H4 (cell line): Measurements from ENCODE around the gene TMEM30B. TPM values are rescaled to one million over a fixed set of nuclear protein-coding genes. Genes with fewer than 3 reads are reported as not detected.

Experiments
- DNase-seq: peaks from one replicate; pipeline ENCODE4 v3.0.0-alpha.2; 2015; ENCODE audit warnings: low spot score
- total RNA-seq: library from RNA; depleted of rRNA; stranded (reverse); fragments of >200 nt; shearing (Covaris generic); gene quantifications from 2 replicates; pipeline ENCODE4 v1.2.3, GENCODE V29; 2014; rRNA removed

The TMEM30B gene
- total RNA-seq, 1 experiment from 2014 or later: not detected

GRCh38 chr14:61238611-61239245 lies 42.4 kb downstream of the TMEM30B start:
- DNase-seq: no peak

DNA sequence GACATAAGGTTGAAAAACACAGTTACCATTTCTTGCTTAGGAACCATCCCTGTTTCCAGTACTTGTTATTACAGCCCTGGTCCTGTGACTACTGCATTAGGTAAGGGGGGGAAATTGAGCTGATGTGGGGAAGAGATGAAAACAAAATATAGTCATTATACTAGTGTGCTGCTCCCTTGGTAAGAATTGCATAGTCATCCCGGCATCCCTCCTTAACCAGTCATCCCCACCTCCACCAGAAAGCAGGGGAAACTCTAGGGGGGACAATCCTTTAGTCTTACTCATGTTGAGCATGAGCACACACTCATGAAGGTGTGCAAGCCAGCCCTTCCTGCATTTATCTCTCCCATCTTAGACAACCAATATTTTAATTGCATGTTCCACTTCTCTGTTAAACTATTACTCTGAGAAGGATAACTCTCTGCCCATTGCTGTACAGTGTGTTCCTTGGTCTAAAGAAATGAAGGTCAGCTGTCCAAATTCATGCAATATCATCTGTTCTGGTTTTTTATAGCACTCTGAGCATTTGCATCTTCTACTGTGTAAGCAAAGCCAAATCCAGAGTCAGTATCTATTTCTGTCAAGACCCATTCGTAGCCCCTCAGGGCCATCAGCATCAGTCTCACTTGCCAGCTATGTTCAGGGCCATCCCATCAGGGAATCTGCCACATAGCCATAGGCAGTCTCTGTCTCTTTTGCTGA lies 46.8 kb downstream of the TMEM30B start:
- DNase-seq: no peak

DNA sequence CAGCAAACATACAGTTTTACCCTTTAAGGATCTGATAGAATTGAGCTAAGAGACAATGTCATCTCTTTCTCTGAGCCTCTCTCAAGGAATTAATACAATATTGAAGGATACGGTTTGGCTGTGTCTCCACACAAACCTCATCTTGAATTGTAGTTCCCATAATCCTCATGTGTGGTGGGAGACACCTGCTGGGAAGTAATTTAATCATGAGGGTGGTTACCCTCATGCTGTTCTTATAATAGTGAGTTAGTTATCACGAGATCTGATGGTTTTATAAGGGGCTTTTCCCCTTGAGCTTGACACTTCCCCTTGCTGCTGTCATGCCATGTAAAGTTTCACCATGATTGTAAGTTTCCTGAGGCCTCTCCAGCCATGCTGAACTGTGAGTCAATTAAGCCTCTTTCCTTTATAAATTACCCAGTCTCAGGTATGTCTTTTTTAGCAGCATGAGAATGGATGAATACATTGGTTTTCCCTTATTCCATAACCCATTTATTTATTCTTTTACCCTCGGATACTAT lies 47.6 kb downstream of the TMEM30B start:
- DNase-seq: no peak

GRCh38 chr14:61231810-61232209 lies 49.3 kb downstream of the TMEM30B start:
- DNase-seq: no peak

DNA sequence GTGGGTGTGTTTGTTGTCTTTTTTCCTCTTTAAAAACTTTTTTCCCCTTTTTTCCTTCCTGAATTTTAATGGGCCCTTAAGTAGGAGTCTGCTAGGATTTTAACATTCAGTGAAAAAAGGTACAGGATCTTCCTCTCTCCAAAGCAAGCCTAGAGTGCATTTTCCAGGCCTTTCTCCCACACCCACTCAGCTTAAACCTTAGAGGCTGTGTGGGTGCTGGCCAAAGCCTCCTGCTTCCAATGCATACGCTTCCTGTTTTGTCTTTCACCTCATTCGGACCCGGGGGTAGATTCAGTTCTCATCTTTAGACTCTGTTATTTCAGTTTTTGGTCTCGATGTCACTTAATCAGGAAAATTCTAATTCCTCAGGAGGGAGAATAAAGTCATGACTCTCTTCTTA lies 51.2 kb downstream of the TMEM30B start:
- no peak for DNase-seq

DNA sequence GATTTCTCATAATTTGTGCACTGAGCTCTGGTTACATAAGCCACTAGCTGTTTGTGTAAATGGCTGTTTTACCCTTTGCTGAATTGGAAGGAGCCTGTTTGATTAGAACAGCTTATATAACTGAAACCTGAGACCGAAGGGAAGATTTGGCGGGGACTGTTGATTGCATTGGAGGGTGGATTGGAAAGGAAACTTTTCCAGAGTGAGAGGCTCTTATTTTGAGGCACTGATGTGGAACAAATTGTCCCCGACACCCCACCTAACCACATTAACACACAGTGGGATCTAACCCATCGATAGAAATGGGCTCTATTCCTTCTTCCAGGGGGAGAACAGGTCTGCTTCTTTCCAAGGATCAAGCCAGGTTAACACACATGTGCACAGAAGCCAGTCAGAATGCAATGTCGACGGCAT lies 51.7 kb downstream of the TMEM30B start:
- no peak for DNase-seq

- no peak for DNase-seq
Observed at GRCh38 chr14:61227884-61228591, 53.1 kb downstream of the TMEM30B start.

Other genes starting within 250 kb of the TMEM30B start
- 5.0 and 5.3 TPM in 2 replicates for gene PRKCH, start 40.2 kb upstream of the TMEM30B start, total RNA-seq